Endothelial cell of umbilical vein (primary cell): Measurements from ENCODE around the gene RBPJ. TPM values are rescaled to one million over a fixed set of nuclear protein-coding genes. Genes with fewer than 3 reads are reported as not detected.
A peak's percentile ranks its signal among the peaks of the same experiment; 100 is the strongest.

Experiments
- BruUV-seq: library from RNA; stranded (reverse); fragments of 400-500 nt; replicated peaks from 2 replicates; lab custom pipeline; 2021; lab: Mats Ljungman, UMichigan
- CTCF ChIA-PET: fragments of 300-600, 350-600 bp; sonication (Branson Sonifier 250); formaldehyde crosslinking; loops from one replicate; lab custom pipeline; 2021; ENCODE audit warnings: antibody characterized with exemption, inconsistent platforms; lab: Charles Lee
- POLR2A ChIA-PET: fragments of 300-600, 350-600 bp; sonication (Branson Sonifier 250); formaldehyde crosslinking; loops from one replicate; lab custom pipeline; 2021; ENCODE audit warnings: antibody characterized with exemption, inconsistent platforms; lab: Charles Lee
- DNase-seq: peaks from one replicate; pipeline ENCODE4 v3.0.0-alpha.2; 2011; ENCODE audit warnings: low read depth, low spot score
- FAIRE-seq: peaks from 2 replicates; lab custom pipeline; 2011; peaks lifted over from hg19 to GRCh38; lab: Jason Lieb, UNC
- H2AFZ ChIP-seq: 2 replicates; pipeline ENCODE4 v1.6.0; 2012; ENCODE audit warnings: low read depth, low read length, control low read depth, inconsistent platforms
- H3K27ac ChIP-seq: 2 replicates; pipeline ENCODE4 v1.5.1; 2011; ENCODE audit warnings: low read depth, mild to moderate bottlenecking, control low read depth, low read length, moderate library complexity; ENCODE audit not compliant: insufficient read depth
- H3K27me3 ChIP-seq, 2 experiments: 2 replicates each; pipeline versions ENCODE4 v1.6.0 to v1.6.1; 2011; ENCODE audit warnings: low read length in 2 of 2, mixed read lengths in 1 of 2; ENCODE audit not compliant: control insufficient read depth in 2 of 2, insufficient read depth in 2 of 2
- H3K36me3 ChIP-seq, 2 experiments: 2 replicates in 1 of 2; 3 replicates in 1 of 2; pipeline ENCODE4 v1.5.1; 2011; ENCODE audit warnings: low read length in 2 of 2, mild to moderate bottlenecking in 1 of 2, moderate library complexity in 1 of 2; ENCODE audit not compliant: control insufficient read depth in 2 of 2, insufficient read depth in 2 of 2; ENCODE audit errors: extremely low read depth in 1 of 2
- H3K4me1 ChIP-seq: 3 replicates; pipeline ENCODE4 v1.5.1; 2011; ENCODE audit warnings: mild to moderate bottlenecking, low read length; ENCODE audit not compliant: control insufficient read depth, insufficient read depth; ENCODE audit errors: extremely low read depth
- H3K4me2 ChIP-seq: 2 replicates; pipeline ENCODE4 v1.6.1; 2011; ENCODE audit warnings: low read length, control low read depth, mixed read lengths; ENCODE audit not compliant: insufficient read depth
- H3K4me3 ChIP-seq, 3 experiments: fragments of 200-600 bp in 1 of 3; sonication (generic), shearing (Covaris generic) in 1 of 3; replicated peaks in 1 of 3; 2 replicates each; pipeline ENCODE4 v1.5.1; 2011 to 2016; ENCODE audit warnings: control low read depth in 3 of 3, low read length in 3 of 3, mild to moderate bottlenecking in 2 of 3, inconsistent platforms in 1 of 3, low read depth in 1 of 3, moderate library complexity in 1 of 3; ENCODE audit not compliant: insufficient read depth in 1 of 3
- H3K79me2 ChIP-seq: 2 replicates; pipeline ENCODE4 v1.6.0; 2012; ENCODE audit warnings: low read length, inconsistent platforms; ENCODE audit not compliant: control insufficient read depth, insufficient read depth
- H3K9ac ChIP-seq: replicated peaks from 2 replicates; pipeline ENCODE3; 2011; ENCODE audit warnings: low read length, control low read depth; ENCODE audit not compliant: insufficient read depth; ENCODE audit errors: extremely low read depth
- H3K9me1 ChIP-seq: replicated peaks from 3 replicates; pipeline ENCODE4 v1.6.0; 2011; ENCODE audit warnings: mild to moderate bottlenecking, low read length; ENCODE audit not compliant: control insufficient read depth, insufficient read depth; ENCODE audit errors: extremely low read depth
- H3K9me3 ChIP-seq: replicated peaks from 2 replicates; pipeline ENCODE4 v1.5.1; 2012; ENCODE audit warnings: low read length, inconsistent platforms; ENCODE audit not compliant: control insufficient read depth, insufficient read depth
- H4K20me1 ChIP-seq: replicated peaks from 2 replicates; pipeline ENCODE3; 2011; ENCODE audit warnings: mild to moderate bottlenecking, low read length; ENCODE audit not compliant: control insufficient read depth, insufficient read depth; ENCODE audit errors: extremely low read depth
- EZH2 ChIP-seq: IDR thresholded peaks from 2 replicates; pipeline ENCODE4 v1.6.1; 2012; ENCODE audit warnings: borderline replicate concordance, low read depth, mild to moderate bottlenecking, moderate library complexity, low read length, inconsistent platforms; ENCODE audit not compliant: severe bottlenecking
- FOS ChIP-seq: IDR thresholded peaks from 2 replicates; pipeline ENCODE4 v1.6.1; 2011; ENCODE audit warnings: mild to moderate bottlenecking, low read length, moderate library complexity, borderline replicate concordance; ENCODE audit not compliant: insufficient read depth
- GATA2 ChIP-seq: IDR thresholded peaks from 2 replicates; pipeline ENCODE4 v1.7.0; 2011; ENCODE audit warnings: low read depth, mild to moderate bottlenecking, moderate library complexity, mixed read lengths, low read length; ENCODE audit not compliant: insufficient read length, insufficient read depth
- JUN ChIP-seq: IDR thresholded peaks from 2 replicates; pipeline ENCODE4 v1.6.1; 2011; ENCODE audit warnings: borderline replicate concordance, low read depth; ENCODE audit not compliant: insufficient read length, insufficient read depth
- MAX ChIP-seq: IDR thresholded peaks from 2 replicates; pipeline ENCODE4 v1.6.1; 2011; ENCODE audit not compliant: insufficient read depth, insufficient read length
- MYC ChIP-seq: IDR thresholded peaks from one replicate; pipeline ENCODE4 v1.6.1; 2011; ENCODE audit warnings: mild to moderate bottlenecking, low read depth, low read length
- POLR2AphosphoS5 ChIP-seq: IDR thresholded peaks from 2 replicates; pipeline ENCODE4 v1.6.1; 2012; ENCODE audit warnings: low read depth, mild to moderate bottlenecking, control low read depth, low read length, moderate library complexity; ENCODE audit not compliant: insufficient read depth
- dilution Hi-C: fragments of 300-500 bp; cut with MboI; formaldehyde crosslinking; loops from one replicate; pipeline ENCODE4 v1.15.0; 2019; ENCODE audit warnings: low sequenced_read_pairs; ENCODE audit not compliant: extremely low pct_ligation_motif_present
- intact Hi-C: fragments of 100-400 bp; cut with micrococcal nuclease; formaldehyde crosslinking; loops from one replicate; pipeline ENCODE4 v1.10.0; 2022
- polyA plus RNA-seq, 4 experiments: library from polyadenylated mRNA; depleted of rRNA in 3 of 4; stranded (reverse) in 3 of 4; unstranded in 1 of 4; fragments of >200 nt; gene quantifications; 2 replicates each; pipeline versions ENCODE4 v1.2.1 to v1.2.3, GENCODE V29; 2011 to 2012; ENCODE audit warnings: missing spikeins in 1 of 4
- total RNA-seq: library from RNA; stranded (reverse); gene quantifications from 2 replicates; pipeline ENCODE4 v1.2.3, GENCODE V29; 2021
- TF ChIP-seq, protein P1 (sequence below), 2 donors: IDR thresholded peaks; 1 replicate in 1 of 2; 2 replicates in 1 of 2; pipeline ENCODE4 v1.5.1; 2011; ENCODE audit warnings: low read length in 2 of 2, mild to moderate bottlenecking in 2 of 2, moderate library complexity in 2 of 2, control low read depth in 1 of 2, inconsistent platforms in 1 of 2, low read depth in 1 of 2; ENCODE audit not compliant: insufficient read depth in 1 of 2; ENCODE audit errors: extremely low read depth in 1 of 2

Gene RBPJ
- total and polyA plus RNA-seq, 2 donors (not counting 3 experiments of a cell fraction or from before 2014, with no cell fraction given), result 17.0 to 42.9 TPM

DNA sequence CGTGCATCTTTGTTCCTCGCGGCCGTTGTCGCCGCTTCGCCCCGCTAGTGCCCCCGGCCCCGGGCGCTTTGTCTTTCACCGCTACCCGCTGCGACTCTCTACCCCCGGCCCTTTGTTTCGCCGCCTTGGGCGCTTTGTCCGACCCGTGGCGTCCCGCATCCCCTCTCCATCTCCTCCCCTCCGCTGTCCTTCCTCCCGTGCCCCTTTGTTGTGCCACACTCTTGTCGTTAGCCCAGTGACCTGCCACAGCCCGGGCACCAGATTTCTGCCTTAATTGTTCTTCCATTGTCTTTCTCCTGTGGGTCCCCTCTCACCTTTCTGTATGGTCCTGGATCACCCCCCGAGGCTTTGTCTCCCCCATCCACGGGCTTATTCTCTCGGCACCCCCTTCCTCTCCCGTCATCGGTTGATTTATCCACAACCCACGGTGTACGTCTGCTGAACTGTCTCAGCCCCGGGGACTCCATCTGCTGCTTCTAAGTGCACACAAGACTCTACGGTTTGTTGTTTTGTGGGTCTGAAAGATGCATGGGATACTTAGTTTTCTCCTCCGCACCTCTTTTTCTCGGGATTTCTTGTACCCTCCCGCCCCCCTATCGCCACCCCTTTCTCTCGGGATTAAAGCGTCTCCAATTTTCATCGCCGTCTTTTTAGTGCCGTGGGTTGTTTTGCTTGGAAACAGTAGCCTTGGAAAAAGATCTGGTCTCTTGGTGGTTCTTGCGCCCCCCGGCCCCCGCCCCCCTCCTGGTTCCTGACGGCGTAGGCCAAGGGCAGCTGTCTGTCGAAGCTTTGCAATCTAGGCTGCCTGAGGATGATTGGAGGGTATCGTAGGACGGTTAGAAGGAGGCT, 783 bp downstream of the RBPJ start:
- peak overlapping the region; percentile 96 for H3K9ac ChIP-seq
- intact Hi-C loops, result loop anchor here (2.0 to 5.0 kb wide), 4 partner anchors 334 to 539 kb away; partner anchors contain the start of genes SEL1L3 and STIM2

More for the DNA sequence above, 783 bp downstream of the RBPJ start:
- Histone ChIP-seq H3K36me3 (no peaks in the 10 kb centered on the region), H3K9me1 (no peaks in the 10 kb centered on the region), H3K4me1 (peaks cover 23% of the 10 kb centered on the region), H3K79me2 (peaks cover 54% of the 10 kb centered on the region), H3K27me3 (no peaks in the 10 kb centered on the region), H4K20me1 (peaks cover 7% of the 10 kb centered on the region), H3K4me2 (peak overlapping the region; percentile 87), H3K9me3 (no peaks in the 10 kb centered on the region), H3K4me3 (peak overlapping the region; percentile 52 to 76 (median 72)), H2AFZ (peak overlapping the region; percentile 100), H3K27ac (peak overlapping the region; percentile 58)
- BruUV-seq, result TSS peak; percentile 31
- TF ChIP-seq GATA2 (no peak), MAX (no peak), EZH2 (no peak), MYC (no peak), POLR2AphosphoS5 (no peak), JUN (no peak), FOS (no peak)
- TF ChIP-seq, protein P1, sequence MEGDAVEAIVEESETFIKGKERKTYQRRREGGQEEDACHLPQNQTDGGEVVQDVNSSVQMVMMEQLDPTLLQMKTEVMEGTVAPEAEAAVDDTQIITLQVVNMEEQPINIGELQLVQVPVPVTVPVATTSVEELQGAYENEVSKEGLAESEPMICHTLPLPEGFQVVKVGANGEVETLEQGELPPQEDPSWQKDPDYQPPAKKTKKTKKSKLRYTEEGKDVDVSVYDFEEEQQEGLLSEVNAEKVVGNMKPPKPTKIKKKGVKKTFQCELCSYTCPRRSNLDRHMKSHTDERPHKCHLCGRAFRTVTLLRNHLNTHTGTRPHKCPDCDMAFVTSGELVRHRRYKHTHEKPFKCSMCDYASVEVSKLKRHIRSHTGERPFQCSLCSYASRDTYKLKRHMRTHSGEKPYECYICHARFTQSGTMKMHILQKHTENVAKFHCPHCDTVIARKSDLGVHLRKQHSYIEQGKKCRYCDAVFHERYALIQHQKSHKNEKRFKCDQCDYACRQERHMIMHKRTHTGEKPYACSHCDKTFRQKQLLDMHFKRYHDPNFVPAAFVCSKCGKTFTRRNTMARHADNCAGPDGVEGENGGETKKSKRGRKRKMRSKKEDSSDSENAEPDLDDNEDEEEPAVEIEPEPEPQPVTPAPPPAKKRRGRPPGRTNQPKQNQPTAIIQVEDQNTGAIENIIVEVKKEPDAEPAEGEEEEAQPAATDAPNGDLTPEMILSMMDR (IDR thresholded peaks at IDR 0.05; ENCODE audit: extremely low read depth in 1 of 2, insufficient read depth in 1 of 2, low read depth in 1 of 2, low read length in 2 of 2), result no peak
- dilution Hi-C loops, result no loop called here
- ChIA-PET CTCF (interaction anchor here (1.0 to 2.9 kb wide), 2 partner anchors 8 to 9 kb away, joined by 4 to 11 read pairs; no protein-coding TSS in a partner anchor), POLR2A (no interaction called here)
- peak; percentile 41 for DNase-seq
- no peak for FAIRE-seq
